Neural progenitor cell (in vitro differentiated cells): ENCODE results near the gene OTOGL. TPM values are rescaled to one million over a fixed set of nuclear protein-coding genes. Genes with fewer than 3 reads are reported as not detected.
"Not testable (repeated sequence)": the region's sequence is repeated elsewhere in the genome, so short reads cannot be mapped to it uniquely, and the experiment has no call there.

Source experiments
- DNase-seq: peaks from one replicate; pipeline ENCODE4 v3.0.0-alpha.2; 2016; ENCODE audit warnings: low spot score
- H2AFZ ChIP-seq: fragments of 200-600 bp; sonication (generic); replicated peaks from 2 replicates; pipeline ENCODE4 v1.6.1; 2016; ENCODE audit warnings: antibody characterized with exemption
- H3F3A ChIP-seq: fragments of 200-600 bp; sonication (generic); 2 replicates; pipeline ENCODE4 v1.6.1; 2016; ENCODE audit warnings: antibody characterized with exemption, low read depth
- H3K27ac ChIP-seq: fragments of 200-600 bp; sonication (generic); 2 replicates; pipeline ENCODE4 v1.5.1; 2016; ENCODE audit warnings: mild to moderate bottlenecking
- H3K27me3 ChIP-seq: fragments of 200-600 bp; sonication (generic); 2 replicates; pipeline ENCODE4 v1.6.1; 2016; ENCODE audit warnings: mild to moderate bottlenecking, moderate library complexity
- H3K36me3 ChIP-seq: fragments of 200-600 bp; sonication (generic); 2 replicates; pipeline ENCODE4 v1.5.1; 2016
- H3K4me1 ChIP-seq: fragments of 200-600 bp; sonication (generic); 2 replicates; pipeline ENCODE4 v1.6.1; 2016; ENCODE audit warnings: mixed run types
- H3K4me2 ChIP-seq: fragments of 200-600 bp; sonication (generic); 2 replicates; pipeline ENCODE4 v1.6.1; 2016
- H3K4me3 ChIP-seq: fragments of 200-600 bp; sonication (generic); 2 replicates; pipeline ENCODE4 v1.5.1; 2016
- H3K79me2 ChIP-seq: fragments of 200-600 bp; sonication (generic); 2 replicates; pipeline ENCODE4 v1.6.1; 2016; ENCODE audit warnings: low read depth
- H3K9ac ChIP-seq: fragments of 200-600 bp; sonication (generic); 2 replicates; pipeline ENCODE4 v1.6.1; 2016
- H3K9me3 ChIP-seq: fragments of 200-600 bp; sonication (generic); 2 replicates; pipeline ENCODE4 v1.5.1; 2016; ENCODE audit warnings: low read depth
- H4K20me1 ChIP-seq: fragments of 200-600 bp; sonication (generic); 2 replicates; pipeline ENCODE4 v1.6.1; 2016; ENCODE audit warnings: low read depth
- H3K27ac Mint-ChIP-seq: 3 replicates; pipeline ENCODE4 v1.8.0; 2021; ENCODE audit warnings: mixed read lengths
- H3K27me3 Mint-ChIP-seq: 2 replicates; pipeline ENCODE4 v1.8.0; 2022; ENCODE audit warnings: low read depth, mild to moderate bottlenecking, inconsistent platforms, moderate library complexity, mixed read lengths; ENCODE audit not compliant: insufficient read depth
- H3K36me3 Mint-ChIP-seq: 3 replicates; pipeline ENCODE4 v1.8.0; 2021; ENCODE audit warnings: mixed read lengths
- H3K4me1 Mint-ChIP-seq: 3 replicates; pipeline ENCODE4 v1.8.0; 2021; ENCODE audit warnings: mixed read lengths
- H3K4me3 Mint-ChIP-seq: 3 replicates; pipeline ENCODE4 v1.8.0; 2021; ENCODE audit warnings: mild to moderate bottlenecking, moderate library complexity, mixed read lengths
- H3K9me3 Mint-ChIP-seq: 3 replicates; pipeline ENCODE4 v1.8.0; 2020; ENCODE audit warnings: mixed read lengths
- CTCF ChIP-seq: fragments of 200-600 bp; sonication (generic); IDR thresholded peaks from 2 replicates; pipeline ENCODE4 v1.5.1; 2017; ENCODE audit warnings: antibody characterized with exemption, mild to moderate bottlenecking
- EZH2 ChIP-seq: fragments of 200-600 bp; sonication (generic); IDR thresholded peaks from 2 replicates; pipeline ENCODE4 v1.6.1; 2017; ENCODE audit warnings: antibody characterized with exemption, mild to moderate bottlenecking, moderate library complexity
- EZH2phosphoT487 ChIP-seq: fragments of 200-600 bp; sonication (generic); IDR thresholded peaks from 2 replicates; pipeline ENCODE4 v1.6.1; 2017; ENCODE audit warnings: antibody characterized with exemption
- total RNA-seq: library from RNA; depleted of rRNA; stranded (reverse); fragments of >200 nt; gene quantifications from 2 replicates; pipeline ENCODE4 v1.2.3, GENCODE V29; 2015; ENCODE audit warnings: low replicate concordance

The OTOGL gene
- total RNA-seq, 1 donor from 2014 or later, result 0.13 TPM

- Histone ChIP-seq H3K27ac (no peak overlapping the region), H3K4me3 (no peak overlapping the region), H3K9me3 (no peaks in the 10 kb centered on the region), H3K9ac (no peak overlapping the region), H3K4me1 (peaks cover 42% of the 10 kb centered on the region), H3F3A (peaks cover 6% of the 10 kb centered on the region), H4K20me1 (no peaks in the 10 kb centered on the region), H3K79me2 (no peaks in the 10 kb centered on the region), H3K27me3 (no peaks in the 10 kb centered on the region), H3K4me2 (no peak overlapping the region), H2AFZ (peak overlapping the region; percentile 66), H3K36me3 (no peaks in the 10 kb centered on the region)
- H3K4me3 Mint-ChIP-seq, result no peak overlapping the region
- no peaks in the 10 kb centered on the region for H3K9me3 Mint-ChIP-seq
- H3K27ac Mint-ChIP-seq, result no peak overlapping the region
- TF ChIP-seq CTCF (no peak), EZH2 (no peak), EZH2phosphoT487 (no peak)
- peaks cover 24% of the 10 kb centered on the region for H3K4me1 Mint-ChIP-seq
- H3K27me3 Mint-ChIP-seq, result no peaks in the 10 kb centered on the region
- no peaks in the 10 kb centered on the region for H3K36me3 Mint-ChIP-seq
- DNase-seq, result no peak
These were observed 127.2 kb downstream of the OTOGL start for GRCh38 chr12:80226576-80226975.

- peaks cover 28% of the 10 kb centered on the region for H3K4me1 Mint-ChIP-seq
- H3K36me3 Mint-ChIP-seq, H3K27me3 ChIP-seq, H3K27me3 Mint-ChIP-seq, H3K9me3 Mint-ChIP-seq, H3K4me3 Mint-ChIP-seq, H3F3A ChIP-seq, DNase-seq, H3K9me3 ChIP-seq, H2AFZ ChIP-seq, H3K4me3 ChIP-seq, H4K20me1 ChIP-seq, H3K79me2 ChIP-seq, H3K36me3 ChIP-seq, H3K27ac ChIP-seq, H3K9ac ChIP-seq, H3K4me2 ChIP-seq: not testable (repeated sequence)
- H3K27ac Mint-ChIP-seq, result peak overlapping the region; percentile 33
- peaks cover 42% of the 10 kb centered on the region for H3K4me1 ChIP-seq
These were observed 128.6 kb downstream of the OTOGL start for GRCh38 chr12:80227904-80228303.

GRCh38 chr12:80230068-80230467 is 130.7 kb downstream of the OTOGL start:
- peak; percentile 88 for DNase-seq
- H3K4me2 ChIP-seq, result peak overlapping the region; percentile 62
- Mint-ChIP-seq H3K36me3 (no peaks in the 10 kb centered on the region), H3K27me3 (no peaks in the 10 kb centered on the region), H3K4me1 (peaks cover 30% of the 10 kb centered on the region), H3K9me3 (no peaks in the 10 kb centered on the region), H3K27ac (peak overlapping the region; percentile 83), H3K4me3 (peak overlapping the region; percentile 36)
- H3K4me3 ChIP-seq, result peak overlapping the region; percentile 7
- no peaks in the 10 kb centered on the region for H3K79me2 ChIP-seq
- H3K4me1 ChIP-seq, result peaks cover 37% of the 10 kb centered on the region
- no peaks in the 10 kb centered on the region for H3K9me3 ChIP-seq
- no peak overlapping the region for H2AFZ ChIP-seq
- TF ChIP-seq CTCF, result no peak
- no peak for TF ChIP-seq EZH2
- peak; percentile 39 for TF ChIP-seq EZH2phosphoT487
- peak overlapping the region; percentile 80 for H3K27ac ChIP-seq
- H3K9ac ChIP-seq, result no peak overlapping the region
- H4K20me1 ChIP-seq, result no peaks in the 10 kb centered on the region
- peaks cover 6% of the 10 kb centered on the region for H3F3A ChIP-seq
- H3K27me3 ChIP-seq, result no peaks in the 10 kb centered on the region
- H3K36me3 ChIP-seq, result no peaks in the 10 kb centered on the region

GRCh38 chr12:80232837-80233236 is 133.5 kb downstream of the OTOGL start:
- Mint-ChIP-seq H3K4me1 (peaks cover 29% of the 10 kb centered on the region), H3K36me3 (no peaks in the 10 kb centered on the region), H3K9me3 (no peaks in the 10 kb centered on the region), H3K27me3 (peaks cover 2% of the 10 kb centered on the region), H3K4me3 (no peak overlapping the region), H3K27ac (no peak overlapping the region)
- no peaks in the 10 kb centered on the region for H3K36me3 ChIP-seq
- DNase-seq, result no peak
- TF ChIP-seq CTCF, result no peak
- no peak for TF ChIP-seq EZH2phosphoT487
- TF ChIP-seq EZH2, result no peak
- H3K79me2 ChIP-seq, result no peaks in the 10 kb centered on the region
- H3K4me2 ChIP-seq, result no peak overlapping the region
- H3K27me3 ChIP-seq, result no peaks in the 10 kb centered on the region
- no peak overlapping the region for H3K4me3 ChIP-seq
- no peak overlapping the region for H2AFZ ChIP-seq
- peaks cover 27% of the 10 kb centered on the region for H3K4me1 ChIP-seq
- no peak overlapping the region for H3K27ac ChIP-seq
- no peaks in the 10 kb centered on the region for H4K20me1 ChIP-seq
- peaks cover 6% of the 10 kb centered on the region for H3F3A ChIP-seq
- no peak overlapping the region for H3K9ac ChIP-seq
- H3K9me3 ChIP-seq, result no peaks in the 10 kb centered on the region
